HG02798 (cell line): ENCODE measurements around the gene SGCB.
"Not testable (repeated sequence)": the region's sequence is repeated elsewhere in the genome, so short reads cannot be mapped to it uniquely, and the experiment has no call there.

Experiments
- ATAC-seq: cut with Tn5 transposase; IDR thresholded peaks from one replicate; pipeline ENCODE4 v1.9.1; 2021; ENCODE audit warnings: mild to moderate bottlenecking; ENCODE audit not compliant: unreplicated experiment, poor library complexity

The SGCB gene

GRCh38 chr4:52038103-52038912 is at the start of gene SGCB:
SGCB (minus strand) TSS chr4:52038299; CDS start chr4:52038259, 40 bp downstream.
- ATAC-seq = peak; percentile 96

- not testable (repeated sequence) for ATAC-seq
Measured at GRCh38 chr4:52086425-52086824, 48.3 kb upstream of the SGCB start.

- no peak for ATAC-seq
Measured at GRCh38 chr4:52081216-52081615, 43.1 kb upstream of the SGCB start.

GRCh38 chr4:52079659-52080058 is 41.6 kb upstream of the SGCB start:
- no peak for ATAC-seq

- ATAC-seq = no peak
Measured at GRCh38 chr4:52076731-52077130, 38.6 kb upstream of the SGCB start.

GRCh38 chr4:52071791-52072546 is 33.9 kb upstream of the SGCB start:
- no peak for ATAC-seq

GRCh38 chr4:52069571-52069970 is 31.5 kb upstream of the SGCB start:
- no peak for ATAC-seq

- no peak for ATAC-seq
Measured at GRCh38 chr4:52059372-52059771, 21.3 kb upstream of the SGCB start.

GRCh38 chr4:52058275-52058674 is 20.2 kb upstream of the SGCB start:
- no peak for ATAC-seq

- ATAC-seq = no peak
Measured at GRCh38 chr4:52057196-52057595, 19.1 kb upstream of the SGCB start.

- no peak for ATAC-seq
Measured at GRCh38 chr4:52054254-52054653, 16.2 kb upstream of the SGCB start.

- peak; percentile 56 for ATAC-seq
Measured at GRCh38 chr4:52052475-52052780, 14.3 kb upstream of the SGCB start.

GRCh38 chr4:52051615-52052474 is 13.7 kb upstream of the SGCB start:
- ATAC-seq = peak; percentile 73

- peak; percentile 67 for ATAC-seq
Measured at GRCh38 chr4:52051213-52051614, 13.1 kb upstream of the SGCB start, which contains the start of gene SPATA18. SPATA18 (plus strand) TSS chr4:52051304; CDS start chr4:52051705, 401 bp downstream.

- ATAC-seq = no peak
Measured at GRCh38 chr4:52049266-52049665, 11.2 kb upstream of the SGCB start.

GRCh38 chr4:52045028-52045427 is 6.9 kb upstream of the SGCB start:
- ATAC-seq = no peak

- peak; percentile 67 for ATAC-seq
Measured at GRCh38 chr4:52037689-52038102, 403 bp downstream of the SGCB start.

- ATAC-seq = no peak
Measured at GRCh38 chr4:52036886-52037530, 1.1 kb downstream of the SGCB start.

- no peak for ATAC-seq
Measured at GRCh38 chr4:52035190-52035589, 2.9 kb downstream of the SGCB start.

GRCh38 chr4:52032005-52032404 is 6.1 kb downstream of the SGCB start:
- no peak for ATAC-seq
